ENCODE results near the gene KCNJ1.

GRCh38 chr11:128879817-128880216 lies 12.7 kb upstream of the KCNJ1 start:
- TF ChIP-seq ZNF766 (CRISPR knock-in tag; conservative IDR thresholded peaks at IDR 0.05) (no peak), WHSC1 (IDR thresholded peaks at IDR 0.05; ENCODE audit: low read length) (no peak), HDGF (IDR thresholded peaks at IDR 0.05) (no peak), GABPA (tag; conservative IDR thresholded peaks at IDR 0.05; ENCODE audit: low read depth) (no peak), MLX (CRISPR knock-in tag; conservative IDR thresholded peaks at IDR 0.05) (no peak), HDAC2 (IDR thresholded peaks at IDR 0.05) (no peak), CREM (IDR thresholded peaks at IDR 0.05; ENCODE audit: low read depth) (no peak), DIDO1 (tag; IDR thresholded peaks at IDR 0.05; ENCODE audit: low read depth) (no peak), ZFP30 (CRISPR knock-in tag; IDR thresholded peaks at IDR 0.05; ENCODE audit: borderline replicate concordance) (no peak), ZNF76 (CRISPR knock-in tag; IDR thresholded peaks at IDR 0.05; ENCODE audit: borderline replicate concordance) (no peak), SPI1 (IDR thresholded peaks at IDR 0.05; ENCODE audit: borderline replicate concordance, low read depth, low read length) (no peak), ZNF57 (CRISPR knock-in tag; IDR thresholded peaks at IDR 0.05) (no peak)
- TF ChIP-seq, protein P1, sequence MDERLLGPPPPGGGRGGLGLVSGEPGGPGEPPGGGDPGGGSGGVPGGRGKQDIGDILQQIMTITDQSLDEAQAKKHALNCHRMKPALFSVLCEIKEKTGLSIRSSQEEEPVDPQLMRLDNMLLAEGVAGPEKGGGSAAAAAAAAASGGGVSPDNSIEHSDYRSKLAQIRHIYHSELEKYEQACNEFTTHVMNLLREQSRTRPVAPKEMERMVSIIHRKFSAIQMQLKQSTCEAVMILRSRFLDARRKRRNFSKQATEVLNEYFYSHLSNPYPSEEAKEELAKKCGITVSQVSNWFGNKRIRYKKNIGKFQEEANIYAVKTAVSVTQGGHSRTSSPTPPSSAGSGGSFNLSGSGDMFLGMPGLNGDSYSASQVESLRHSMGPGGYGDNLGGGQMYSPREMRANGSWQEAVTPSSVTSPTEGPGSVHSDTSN (CRISPR knock-in tag; IDR thresholded peaks at IDR 0.05; ENCODE audit: low read depth): no peak
- TF ChIP-seq, protein P1 (tag; conservative IDR thresholded peaks at IDR 0.05; ENCODE audit: low read depth): no peak
